SK-N-SH treated with all-trans-retinoic acid at 6 μM for 48 hours (cell line): ENCODE data around the gene STAG1.

Source experiments
- ARNTL ChIP-seq: fragments of 450-650 bp; formaldehyde crosslinking; IDR thresholded peaks from 2 replicates; pipeline ENCODE4 v1.5.0; 2020; ENCODE audit warnings: low read depth, mild to moderate bottlenecking, moderate library complexity, borderline replicate concordance
- CSRNP3 ChIP-seq: fragments of 250-450 bp; sonication (Bioruptor Pico); IDR thresholded peaks from 2 replicates; pipeline ENCODE4 v1.5.1; 2021; ENCODE audit warnings: mild to moderate bottlenecking, moderate library complexity
- ISL1 ChIP-seq: fragments of 250-450 bp; sonication (Bioruptor Pico); IDR thresholded peaks from 2 replicates; pipeline ENCODE4 v2.1.2; 2022; ENCODE audit warnings: mild to moderate bottlenecking, moderate library complexity
- PATZ1 ChIP-seq: fragments of 250-450 bp; sonication (Bioruptor Pico); IDR thresholded peaks from 2 replicates; pipeline ENCODE4 v1.8.0; 2020; ENCODE audit warnings: mild to moderate bottlenecking, moderate library complexity, borderline replicate concordance
- TSHZ2 ChIP-seq: fragments of 250-450 bp; sonication (Bioruptor Pico); IDR thresholded peaks from 2 replicates; pipeline ENCODE4 v1.5.0; 2020; ENCODE audit warnings: mild to moderate bottlenecking, moderate library complexity
- ZNF565 ChIP-seq: fragments of 450-650 bp; formaldehyde crosslinking; conservative IDR thresholded peaks from 2 replicates; pipeline ENCODE4 v1.5.0; 2020; ENCODE audit warnings: low read depth, mild to moderate bottlenecking, moderate library complexity

GRCh38 chr3:136311261-136311660, 440.9 kb downstream of the STAG1 start:
- TF ChIP-seq ZNF565 (CRISPR knock-in tag) (no peak), PATZ1 (no peak), TSHZ2 (CRISPR knock-in tag) (no peak), ARNTL (CRISPR knock-in tag) (no peak), ISL1 (no peak), CSRNP3 (CRISPR knock-in tag) (no peak)
